Nephron (organoid): Measurements from ENCODE around the gene SERPINI1.

Experiments
- H3K27ac Mint-ChIP-seq, 3 experiments: 2 replicates each; pipeline ENCODE4 v1.8.0; 2020; ENCODE audit warnings: mixed read lengths in 3 of 3, mild to moderate bottlenecking in 2 of 3, moderate library complexity in 1 of 3
- H3K27me3 Mint-ChIP-seq: 2 replicates; pipeline ENCODE4 v1.8.0; 2021; ENCODE audit warnings: low read depth, mild to moderate bottlenecking, moderate library complexity, mixed read lengths
- H3K36me3 Mint-ChIP-seq: 2 replicates; pipeline ENCODE4 v1.8.0; 2020; ENCODE audit warnings: low read depth, mixed read lengths
- H3K4me1 Mint-ChIP-seq: 2 replicates; pipeline ENCODE4 v1.8.0; 2020; ENCODE audit warnings: mixed read lengths
- H3K4me3 Mint-ChIP-seq, 3 experiments: 2 replicates each; pipeline ENCODE4 v1.8.0; 2020; ENCODE audit warnings: mild to moderate bottlenecking in 3 of 3, mixed read lengths in 3 of 3, moderate library complexity in 2 of 3
- H3K9me3 Mint-ChIP-seq: 2 replicates; pipeline ENCODE4 v1.8.0; 2020; ENCODE audit warnings: mixed read lengths
- TF ChIP-seq, protein P1 (sequence below), 3 experiments: fragments of 200-600 bp; sonication (generic); IDR thresholded peaks; one replicate each; pipeline ENCODE4 v1.5.0; 2021; ENCODE audit warnings: antibody characterized with exemption in 3 of 3; ENCODE audit not compliant: unreplicated experiment in 3 of 3

SERPINI1 gene

DNA sequence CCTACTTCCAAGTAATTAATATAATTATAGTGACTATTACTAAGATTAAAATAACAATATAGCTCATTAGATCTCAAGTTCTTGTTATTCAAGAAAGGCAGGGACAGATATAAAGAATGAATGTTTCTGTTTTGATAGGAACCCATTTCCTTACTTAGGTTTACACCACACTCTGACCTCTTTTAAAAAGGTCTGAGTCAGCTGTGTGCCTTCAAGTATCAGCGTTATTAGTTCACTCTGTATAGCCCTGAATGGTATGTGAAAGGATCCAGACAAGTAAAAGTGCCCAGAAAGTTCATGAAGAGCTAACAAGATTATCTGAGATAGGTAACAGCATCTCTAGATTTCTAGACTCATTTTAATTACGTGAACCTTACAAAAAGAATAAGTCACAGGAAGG, 29.7 kb upstream of the SERPINI1 start:
- no peaks in the 10 kb centered on the region for H3K27me3 Mint-ChIP-seq
- TF ChIP-seq, protein P1, sequence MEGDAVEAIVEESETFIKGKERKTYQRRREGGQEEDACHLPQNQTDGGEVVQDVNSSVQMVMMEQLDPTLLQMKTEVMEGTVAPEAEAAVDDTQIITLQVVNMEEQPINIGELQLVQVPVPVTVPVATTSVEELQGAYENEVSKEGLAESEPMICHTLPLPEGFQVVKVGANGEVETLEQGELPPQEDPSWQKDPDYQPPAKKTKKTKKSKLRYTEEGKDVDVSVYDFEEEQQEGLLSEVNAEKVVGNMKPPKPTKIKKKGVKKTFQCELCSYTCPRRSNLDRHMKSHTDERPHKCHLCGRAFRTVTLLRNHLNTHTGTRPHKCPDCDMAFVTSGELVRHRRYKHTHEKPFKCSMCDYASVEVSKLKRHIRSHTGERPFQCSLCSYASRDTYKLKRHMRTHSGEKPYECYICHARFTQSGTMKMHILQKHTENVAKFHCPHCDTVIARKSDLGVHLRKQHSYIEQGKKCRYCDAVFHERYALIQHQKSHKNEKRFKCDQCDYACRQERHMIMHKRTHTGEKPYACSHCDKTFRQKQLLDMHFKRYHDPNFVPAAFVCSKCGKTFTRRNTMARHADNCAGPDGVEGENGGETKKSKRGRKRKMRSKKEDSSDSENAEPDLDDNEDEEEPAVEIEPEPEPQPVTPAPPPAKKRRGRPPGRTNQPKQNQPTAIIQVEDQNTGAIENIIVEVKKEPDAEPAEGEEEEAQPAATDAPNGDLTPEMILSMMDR (IDR thresholded peaks at IDR 0.05; ENCODE audit: unreplicated experiment in 3 of 3): no peak
- H3K36me3 Mint-ChIP-seq: peaks cover 52% of the 10 kb centered on the region
- no peaks in the 10 kb centered on the region for H3K9me3 Mint-ChIP-seq
- H3K4me1 Mint-ChIP-seq: peaks cover 26% of the 10 kb centered on the region
- no peak overlapping the region for H3K4me3 Mint-ChIP-seq
- H3K27ac Mint-ChIP-seq: peak overlapping the region in 2 of 3 experiments; percentile 30 to 61

DNA sequence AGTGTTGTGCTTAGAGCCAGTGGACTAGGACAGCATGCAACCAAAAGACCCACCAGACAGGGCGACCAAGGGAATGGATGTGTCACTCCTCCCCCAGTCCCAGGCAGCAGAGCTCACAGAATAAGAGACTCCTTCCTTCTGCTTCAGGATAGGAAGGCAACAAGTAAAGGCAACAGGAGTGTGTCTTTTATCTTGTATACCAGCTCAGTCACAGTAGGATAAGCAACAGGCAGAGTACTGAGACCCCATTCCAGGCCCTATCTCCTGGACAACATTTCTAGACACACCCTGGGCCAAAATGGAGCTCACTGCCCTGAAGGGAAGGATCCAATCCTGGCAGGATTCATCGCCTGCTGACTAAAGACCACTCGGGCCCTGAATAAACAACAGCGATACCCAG, 25.8 kb upstream of the SERPINI1 start:
- no peaks in the 10 kb centered on the region for H3K27me3 Mint-ChIP-seq
- no peak overlapping the region for H3K4me3 Mint-ChIP-seq
- H3K27ac Mint-ChIP-seq: peak overlapping the region in 1 of 3 experiments; percentile 12
- peaks cover 69% of the 10 kb centered on the region for H3K36me3 Mint-ChIP-seq
- peaks cover 12% of the 10 kb centered on the region for H3K9me3 Mint-ChIP-seq
- TF ChIP-seq, protein P1 (IDR thresholded peaks at IDR 0.05; ENCODE audit: unreplicated experiment in 3 of 3): no peak
- H3K4me1 Mint-ChIP-seq: peaks cover 26% of the 10 kb centered on the region

DNA sequence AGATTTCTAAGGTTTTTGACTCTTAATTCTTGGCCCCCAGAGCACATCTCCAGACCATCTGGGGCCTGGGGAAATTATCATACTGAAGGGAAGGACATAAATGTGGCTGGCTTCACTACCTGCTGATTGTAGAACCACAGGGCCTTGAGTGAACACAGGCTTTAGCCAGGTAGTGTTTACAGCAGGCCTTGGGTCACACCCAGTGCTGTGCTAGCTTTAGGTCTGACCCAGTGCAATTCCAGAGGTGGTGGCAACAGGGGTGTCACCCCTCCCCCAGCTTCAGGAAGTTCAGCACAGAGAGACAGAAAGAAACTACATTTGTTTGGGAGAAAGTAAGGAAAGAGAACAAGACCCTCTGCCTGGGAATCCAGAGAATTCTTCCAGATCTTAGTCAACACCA, 25.0 kb upstream of the SERPINI1 start:
- peaks cover 13% of the 10 kb centered on the region for H3K9me3 Mint-ChIP-seq
- no peaks in the 10 kb centered on the region for H3K27me3 Mint-ChIP-seq
- peaks cover 22% of the 10 kb centered on the region for H3K4me1 Mint-ChIP-seq
- peaks cover 78% of the 10 kb centered on the region for H3K36me3 Mint-ChIP-seq
- no peak overlapping the region for H3K27ac Mint-ChIP-seq
- TF ChIP-seq, protein P1 (IDR thresholded peaks at IDR 0.05; ENCODE audit: unreplicated experiment in 3 of 3): no peak
- H3K4me3 Mint-ChIP-seq: no peak overlapping the region

DNA sequence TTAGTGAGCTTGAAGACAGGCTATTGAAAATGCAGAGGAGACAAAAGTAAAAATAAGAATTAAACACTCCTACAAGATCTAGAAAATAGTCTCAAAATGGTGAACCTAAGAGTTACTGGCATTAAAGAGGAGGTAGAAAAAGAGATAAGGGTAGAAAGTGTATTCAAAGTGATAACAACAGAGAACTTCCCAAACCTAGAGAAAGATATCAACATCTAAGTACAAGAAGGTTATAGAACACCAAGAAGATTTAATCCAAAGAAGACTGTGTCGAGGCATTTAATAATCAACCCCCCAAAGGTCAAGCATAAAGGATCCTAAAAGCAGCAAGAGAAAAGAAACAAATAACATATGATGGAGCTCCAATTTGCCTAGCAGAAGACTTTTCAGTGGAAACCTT, 24.1 kb upstream of the SERPINI1 start:
- H3K27me3 Mint-ChIP-seq: no peaks in the 10 kb centered on the region
- H3K27ac Mint-ChIP-seq: no peak overlapping the region
- H3K36me3 Mint-ChIP-seq: peaks cover 81% of the 10 kb centered on the region
- TF ChIP-seq, protein P1 (IDR thresholded peaks at IDR 0.05; ENCODE audit: unreplicated experiment in 3 of 3): no peak
- H3K4me1 Mint-ChIP-seq: peaks cover 16% of the 10 kb centered on the region
- H3K9me3 Mint-ChIP-seq: peaks cover 13% of the 10 kb centered on the region
- H3K4me3 Mint-ChIP-seq: no peak overlapping the region

DNA sequence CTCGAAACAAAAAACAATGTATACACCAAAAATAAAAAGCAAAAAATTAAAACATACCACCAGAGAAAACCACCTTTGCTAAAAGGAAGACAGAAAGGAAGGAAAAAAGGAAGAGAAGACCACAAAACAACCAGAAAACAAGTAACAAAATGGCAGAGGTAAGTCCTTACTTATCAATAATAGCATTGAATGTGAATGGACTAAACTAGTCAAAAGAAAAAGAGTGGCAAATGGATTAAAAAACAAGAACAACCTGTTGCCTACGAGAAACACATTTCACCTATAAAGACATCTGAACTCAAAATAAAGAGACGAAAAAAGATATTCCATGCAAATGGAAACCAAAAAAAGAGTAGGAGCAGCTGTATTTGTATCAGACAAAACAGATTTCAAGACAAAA, 23.1 kb upstream of the SERPINI1 start:
- H3K36me3 Mint-ChIP-seq: peaks cover 88% of the 10 kb centered on the region
- no peaks in the 10 kb centered on the region for H3K27me3 Mint-ChIP-seq
- H3K4me3 Mint-ChIP-seq: no peak overlapping the region
- TF ChIP-seq, protein P1 (IDR thresholded peaks at IDR 0.05; ENCODE audit: unreplicated experiment in 3 of 3): no peak
- H3K4me1 Mint-ChIP-seq: peaks cover 20% of the 10 kb centered on the region
- peaks cover 13% of the 10 kb centered on the region for H3K9me3 Mint-ChIP-seq
- H3K27ac Mint-ChIP-seq: no peak overlapping the region

DNA sequence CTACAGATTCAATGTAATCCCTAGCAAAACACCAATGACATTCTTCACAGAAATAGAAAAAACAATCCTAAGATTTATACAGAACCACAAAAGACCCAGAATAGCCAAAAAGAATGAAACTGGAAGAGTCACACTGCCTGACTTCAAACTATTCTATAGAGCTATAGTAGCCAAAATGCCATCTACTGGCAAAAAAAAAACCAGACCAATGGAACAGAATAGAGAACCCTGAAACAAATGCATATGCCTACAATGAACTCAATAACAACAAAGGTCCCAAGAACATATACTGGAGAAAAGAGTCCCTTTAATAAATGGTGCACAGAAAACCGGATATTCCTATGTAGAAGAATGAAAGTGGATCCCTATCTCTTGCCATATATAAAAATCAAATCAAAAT, 20.6 kb upstream of the SERPINI1 start:
- TF ChIP-seq, protein P1 (IDR thresholded peaks at IDR 0.05; ENCODE audit: unreplicated experiment in 3 of 3): no peak
- Mint-ChIP-seq H3K36me3 (peaks cover 93% of the 10 kb centered on the region), H3K4me1 (peaks cover 11% of the 10 kb centered on the region), H3K27ac (no peak overlapping the region), H3K9me3 (peaks cover 18% of the 10 kb centered on the region), H3K4me3 (no peak overlapping the region), H3K27me3 (no peaks in the 10 kb centered on the region)
